Measurements from ENCODE around the gene ELANE. TPM values are rescaled to one million over a fixed set of nuclear protein-coding genes. Genes with fewer than 3 reads are reported as not detected.

ELANE gene
- total and polyA plus RNA-seq, 2 experiments from 2014 or later, result not detected

DNA sequence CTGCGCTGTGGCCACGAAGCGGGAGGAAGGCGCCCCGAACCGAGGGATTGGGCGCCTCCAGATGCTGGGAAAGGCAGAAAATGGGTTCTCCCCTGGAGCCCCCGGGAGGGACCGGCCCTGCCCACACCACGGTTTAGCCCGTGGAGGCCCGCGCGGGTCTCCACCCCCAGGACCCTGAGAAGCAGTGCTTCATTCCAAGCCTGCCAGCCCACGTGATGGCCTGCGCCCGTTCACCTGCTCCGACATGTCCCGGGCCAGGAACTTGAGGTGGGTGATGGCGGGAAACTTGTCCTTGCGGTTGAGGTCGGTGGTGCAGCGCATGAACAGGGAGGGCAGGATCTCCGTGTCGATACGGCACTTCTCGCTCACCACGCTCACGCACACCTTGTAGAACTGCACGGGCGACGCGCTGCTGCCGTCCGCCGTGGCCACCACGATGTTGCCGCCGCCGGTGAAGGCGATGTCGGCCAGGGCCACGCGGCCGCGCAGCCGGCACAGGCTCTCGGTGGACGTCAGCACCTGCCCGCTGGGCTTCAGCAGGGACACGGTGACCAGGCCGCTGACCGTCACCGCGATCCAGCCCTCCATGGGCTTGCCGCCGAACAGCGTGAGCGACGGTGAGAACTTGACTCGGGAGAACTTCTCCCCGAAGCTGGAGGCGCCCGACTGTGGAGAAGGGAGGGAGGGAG is 33.6 kb downstream of the ELANE start:
- H3K27ac ChIP-seq, result no peak overlapping the region
- TF ChIP-seq, protein P1, sequence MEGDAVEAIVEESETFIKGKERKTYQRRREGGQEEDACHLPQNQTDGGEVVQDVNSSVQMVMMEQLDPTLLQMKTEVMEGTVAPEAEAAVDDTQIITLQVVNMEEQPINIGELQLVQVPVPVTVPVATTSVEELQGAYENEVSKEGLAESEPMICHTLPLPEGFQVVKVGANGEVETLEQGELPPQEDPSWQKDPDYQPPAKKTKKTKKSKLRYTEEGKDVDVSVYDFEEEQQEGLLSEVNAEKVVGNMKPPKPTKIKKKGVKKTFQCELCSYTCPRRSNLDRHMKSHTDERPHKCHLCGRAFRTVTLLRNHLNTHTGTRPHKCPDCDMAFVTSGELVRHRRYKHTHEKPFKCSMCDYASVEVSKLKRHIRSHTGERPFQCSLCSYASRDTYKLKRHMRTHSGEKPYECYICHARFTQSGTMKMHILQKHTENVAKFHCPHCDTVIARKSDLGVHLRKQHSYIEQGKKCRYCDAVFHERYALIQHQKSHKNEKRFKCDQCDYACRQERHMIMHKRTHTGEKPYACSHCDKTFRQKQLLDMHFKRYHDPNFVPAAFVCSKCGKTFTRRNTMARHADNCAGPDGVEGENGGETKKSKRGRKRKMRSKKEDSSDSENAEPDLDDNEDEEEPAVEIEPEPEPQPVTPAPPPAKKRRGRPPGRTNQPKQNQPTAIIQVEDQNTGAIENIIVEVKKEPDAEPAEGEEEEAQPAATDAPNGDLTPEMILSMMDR (IDR thresholded peaks at IDR 0.05; ENCODE audit: low read depth, low read length), result no peak
- no peaks in the 10 kb centered on the region for H3K4me1 ChIP-seq (ENCODE audit: low read depth)
- DNase-seq (ENCODE audit: low read depth in 1 of 2, low spot score in 1 of 2), result no peak
- H3K36me3 ChIP-seq, result peaks cover 9% of the 10 kb centered on the region
- no peaks in the 10 kb centered on the region for H3K9me3 ChIP-seq (ENCODE audit: low read depth)
- H3K4me3 ChIP-seq, result no peak overlapping the region
- no peaks in the 10 kb centered on the region for H3K27me3 ChIP-seq

DNA sequence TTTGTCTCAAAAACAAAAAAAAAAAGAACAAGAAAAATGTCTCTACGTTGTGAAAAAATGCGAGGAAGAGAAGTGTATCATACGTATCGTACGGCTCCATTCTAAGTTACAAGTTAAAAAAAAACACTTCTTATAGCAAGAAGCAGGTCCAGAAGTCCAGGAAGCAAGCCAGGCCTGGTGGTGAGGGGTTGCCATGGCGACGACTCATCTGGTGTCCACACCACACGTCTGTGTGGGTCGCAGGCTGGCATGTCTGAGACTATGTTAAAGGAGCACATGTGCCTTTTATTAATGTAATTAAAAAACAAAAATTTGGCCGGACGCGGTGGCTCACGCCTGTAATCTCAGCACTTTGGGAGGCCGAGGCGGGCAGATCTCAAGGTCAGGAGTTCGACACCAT is 35.0 kb downstream of the ELANE start:
- no peaks in the 10 kb centered on the region for H3K36me3 ChIP-seq
- no peaks in the 10 kb centered on the region for H3K9me3 ChIP-seq (ENCODE audit: low read depth)
- peak; percentile 30 to 58 for DNase-seq (ENCODE audit: low read depth in 1 of 2, low spot score in 1 of 2)
- TF ChIP-seq, protein P1 (IDR thresholded peaks at IDR 0.05; ENCODE audit: low read depth, low read length), result no peak
- H3K27me3 ChIP-seq, result no peaks in the 10 kb centered on the region
- no peaks in the 10 kb centered on the region for H3K4me1 ChIP-seq (ENCODE audit: low read depth)
- no peak overlapping the region for H3K4me3 ChIP-seq
- H3K27ac ChIP-seq, result no peak overlapping the region

DNA sequence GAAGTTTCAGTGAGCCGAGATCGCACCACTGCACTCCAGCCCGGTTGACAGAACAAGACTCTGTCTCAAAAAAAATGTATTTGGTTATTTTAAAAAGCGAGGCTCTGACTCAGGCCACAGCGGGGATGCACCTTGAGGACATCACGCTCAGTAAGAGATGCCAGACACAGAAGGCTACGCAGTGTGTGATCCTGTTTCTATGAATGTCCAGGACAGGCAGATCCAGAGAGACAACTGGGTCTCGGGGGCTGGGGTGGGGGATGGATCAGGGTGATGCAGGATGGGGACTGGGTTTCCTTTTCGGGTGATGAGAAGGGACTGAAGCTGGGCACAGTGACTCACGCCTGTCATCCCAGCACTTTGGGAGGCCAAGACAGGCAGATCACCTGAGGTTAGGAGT is 35.5 kb downstream of the ELANE start:
- Histone ChIP-seq H3K36me3 (no peaks in the 10 kb centered on the region), H3K27ac (no peak overlapping the region), H3K4me3 (no peak overlapping the region), H3K27me3 (no peaks in the 10 kb centered on the region), H3K4me1 (ENCODE audit: low read depth) (no peaks in the 10 kb centered on the region), H3K9me3 (ENCODE audit: low read depth) (no peaks in the 10 kb centered on the region)
- TF ChIP-seq, protein P1 (IDR thresholded peaks at IDR 0.05; ENCODE audit: low read depth, low read length), result no peak
- DNase-seq (ENCODE audit: low read depth in 1 of 2, low spot score in 1 of 2), result no peak

GRCh38 chr19:888581-889385 is 36.7 kb downstream of the ELANE start:
- Histone ChIP-seq H3K9me3 (ENCODE audit: low read depth) (no peaks in the 10 kb centered on the region), H3K4me1 (ENCODE audit: low read depth) (no peaks in the 10 kb centered on the region), H3K27me3 (no peaks in the 10 kb centered on the region), H3K4me3 (no peak overlapping the region), H3K27ac (no peak overlapping the region), H3K36me3 (no peaks in the 10 kb centered on the region)
- TF ChIP-seq, protein P1 (IDR thresholded peaks at IDR 0.05; ENCODE audit: low read depth, low read length), result no peak
- no peak for DNase-seq (ENCODE audit: low read depth in 1 of 2, low spot score in 1 of 2)

DNA sequence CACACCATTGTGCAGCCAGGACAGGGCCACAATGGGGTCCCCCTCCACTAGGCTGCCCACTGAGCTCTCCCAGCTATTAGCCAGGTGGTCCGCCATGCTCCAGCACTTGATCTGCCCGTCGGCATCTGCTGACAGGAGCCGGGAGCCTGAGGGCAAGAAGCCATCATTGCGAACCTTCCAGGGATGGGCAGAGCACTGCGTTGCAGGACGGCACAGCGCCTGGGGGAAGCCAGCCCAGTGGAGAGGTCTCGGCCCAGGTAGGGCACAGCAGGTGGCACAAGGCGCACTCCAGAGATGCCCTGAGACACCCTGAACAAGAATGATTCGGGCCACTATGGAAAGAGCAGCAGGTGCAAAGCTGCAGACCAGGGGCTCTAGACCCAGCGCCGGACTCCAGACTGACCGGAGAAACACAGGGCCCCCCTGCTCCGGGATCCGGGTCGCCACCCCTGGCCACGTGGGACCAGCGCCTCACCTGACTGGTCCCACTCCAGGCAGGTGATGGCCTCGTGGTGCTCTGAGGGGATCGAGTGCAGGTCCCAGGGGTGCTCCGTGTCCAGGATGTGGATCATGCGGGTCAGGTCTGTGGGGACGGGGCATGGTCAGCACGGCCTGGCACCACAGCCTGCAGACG is 37.7 kb downstream of the ELANE start:
- no peaks in the 10 kb centered on the region for H3K4me1 ChIP-seq (ENCODE audit: low read depth)
- H3K4me3 ChIP-seq, result no peak overlapping the region
- no peaks in the 10 kb centered on the region for H3K9me3 ChIP-seq (ENCODE audit: low read depth)
- no peak overlapping the region for H3K27ac ChIP-seq
- no peak for DNase-seq (ENCODE audit: low read depth in 1 of 2, low spot score in 1 of 2)
- H3K36me3 ChIP-seq, result no peaks in the 10 kb centered on the region
- H3K27me3 ChIP-seq, result no peaks in the 10 kb centered on the region
- TF ChIP-seq, protein P1 (IDR thresholded peaks at IDR 0.05; ENCODE audit: low read depth, low read length), result no peak

Data from cardiac muscle cell (in vitro differentiated cells and primary cell).